ENCODE data around the gene KCNQ4.

DNA sequence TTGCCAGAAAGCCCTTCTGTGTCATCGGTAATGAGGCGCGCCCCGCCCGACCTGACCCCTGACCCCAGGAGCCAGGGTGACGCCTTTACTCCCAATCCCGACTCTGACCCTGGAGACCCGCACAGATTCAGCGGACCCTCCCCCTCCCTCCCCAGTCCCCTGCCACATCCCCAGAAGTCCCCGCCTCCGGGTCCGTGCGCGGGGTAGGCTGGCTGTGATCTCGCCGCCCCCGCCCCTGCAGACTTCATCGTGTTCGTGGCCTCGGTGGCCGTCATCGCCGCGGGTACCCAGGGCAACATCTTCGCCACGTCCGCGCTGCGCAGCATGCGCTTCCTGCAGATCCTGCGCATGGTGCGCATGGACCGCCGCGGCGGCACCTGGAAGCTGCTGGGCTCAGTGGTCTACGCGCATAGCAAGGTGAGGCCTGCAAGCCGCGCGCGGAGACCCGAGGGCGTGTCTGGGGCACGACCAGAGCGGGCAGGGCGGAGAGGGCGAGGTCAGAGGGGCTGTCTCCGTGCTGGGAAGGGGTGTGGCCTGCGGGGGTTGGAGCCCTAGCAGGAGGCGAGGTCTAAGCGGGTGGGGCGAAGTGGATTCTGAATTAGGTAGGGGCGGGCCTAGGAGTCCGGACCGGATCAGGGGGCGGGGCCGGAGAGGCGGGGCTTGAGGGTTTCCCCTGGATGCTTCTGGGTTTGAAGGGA, 34.8 kb downstream of the KCNQ4 start:
- TF ChIP-seq CTCF (IDR thresholded peaks at IDR 0.05) (no peak), POLR2A (IDR thresholded peaks at IDR 0.05) (no peak), POLR2AphosphoS5 (IDR thresholded peaks at IDR 0.05) (no peak), EP300 (IDR thresholded peaks at IDR 0.05) (no peak)
